Gastrocnemius medialis (tissue), 4 donors: ENCODE results near the gene SUPT4H1. TPM values are rescaled to one million over a fixed set of nuclear protein-coding genes. Genes with fewer than 3 reads are reported as not detected.

Experiments
- ATAC-seq, 2 donors: fragments of 150-250 bp; one replicate each; pipeline ENCODE4 v1.9.1; 2016
- DNase-seq, 2 donors: peaks; one replicate each; pipeline ENCODE4 v3.0.0-alpha.2; 2019
- H3K27ac ChIP-seq, 4 donors: fragments of 200-600 bp; sonication (generic); 1 replicate in 1 of 4; 2 replicates in 3 of 4; pipeline ENCODE4 v1.5.1; 2016 to 2018; ENCODE audit warnings: mild to moderate bottlenecking in 2 of 4, moderate library complexity in 1 of 4
- H3K27me3 ChIP-seq, 3 donors: fragments of 200-600 bp; sonication (generic) in 2 of 3; 1 replicate in 1 of 3; 2 replicates in 2 of 3; pipeline versions ENCODE4 v1.5.1 to v1.6.0; 2016 to 2019; ENCODE audit warnings: mild to moderate bottlenecking in 1 of 3, moderate library complexity in 1 of 3
- H3K36me3 ChIP-seq, 2 donors: fragments of 200-600 bp; sonication (generic) in 1 of 2; one replicate each; pipeline ENCODE4 v1.5.1; 2017 to 2018
- H3K4me1 ChIP-seq, 2 donors: fragments of 200-600 bp; sonication (generic) in 1 of 2; one replicate each; pipeline ENCODE4 v1.5.1; 2016 to 2017; ENCODE audit warnings: mild to moderate bottlenecking in 2 of 2
- H3K4me3 ChIP-seq, 4 donors: fragments of 200-600 bp; sonication (generic) in 3 of 4; 1 replicate in 1 of 4; 2 replicates in 3 of 4; pipeline ENCODE4 v1.5.1; 2016 to 2019; ENCODE audit warnings: mild to moderate bottlenecking in 2 of 4
- H3K9me3 ChIP-seq, 3 donors: fragments of 200-600 bp; sonication (generic) in 2 of 3; 1 replicate in 1 of 3; 2 replicates in 2 of 3; pipeline ENCODE4 v1.5.1; 2016 to 2019
- POLR2A ChIP-seq, 2 donors: fragments of 450-650 bp; IDR thresholded peaks; one replicate each; pipeline ENCODE4 v1.6.1; 2017; ENCODE audit warnings: antibody characterized with exemption in 2 of 2, mild to moderate bottlenecking in 2 of 2, moderate library complexity in 2 of 2
- in situ Hi-C, 4 donors: fragments of 200-750 bp; cut with MboI; loops; one replicate each; pipeline versions ENCODE4 v1.15.0 to v1.8.0; 2017; ENCODE audit warnings: low sequenced_read_pairs in 4 of 4
- intact Hi-C: fragments of 100-400 bp; cut with DNase I; formaldehyde crosslinking; loops from one replicate; pipeline ENCODE4 v1.15.1; 2023; ENCODE audit warnings: low total_unique reads
- total RNA-seq, 4 donors: library from RNA; depleted of rRNA; stranded (reverse); fragments of >200 nt; gene quantifications; one replicate each; pipeline versions ENCODE4 v1.1.0 to v1.2.3, GENCODE V29; 2016
- TF ChIP-seq, protein P1 (sequence below), 5 experiments: fragments of 450-650 bp in 3 of 5; fragments of 200-600 bp in 2 of 5; sonication (generic) in 2 of 5; IDR thresholded peaks in 4 of 5; conservative IDR thresholded peaks in 1 of 5; 1 replicate in 4 of 5; 2 replicates in 1 of 5; pipeline ENCODE4 v1.5.1; 2016 to 2019; ENCODE audit warnings: antibody characterized with exemption in 5 of 5, mild to moderate bottlenecking in 3 of 5, moderate library complexity in 3 of 5

The SUPT4H1 gene
- total RNA-seq, 4 donors from 2014 or later: 39.6 to 49.0 (median 41.1) TPM

DNA sequence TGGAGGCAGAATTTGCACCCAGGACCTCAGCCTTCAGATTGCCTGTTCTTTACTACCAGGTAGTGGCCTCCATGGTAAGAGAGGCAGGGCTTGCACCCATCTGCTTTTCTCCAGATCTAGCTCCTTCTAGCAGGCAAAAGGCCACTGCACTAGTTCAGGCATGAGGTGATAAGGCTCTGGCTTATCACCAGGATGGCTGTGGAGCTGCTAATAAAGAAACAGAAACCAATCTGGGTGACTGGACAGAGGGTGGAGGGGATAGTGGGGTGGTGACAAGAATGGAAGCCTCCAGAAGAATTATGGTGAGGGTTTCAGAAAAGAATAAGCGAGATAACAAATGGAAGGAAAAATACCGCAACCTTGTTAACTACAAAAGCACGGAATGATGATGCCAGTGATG, 15.5 kb upstream of the SUPT4H1 start:
- in situ Hi-C loops: no loop called here
- ATAC-seq (no peak), DNase-seq (no peak)
- Histone ChIP-seq H3K4me1 (no peaks in the 10 kb centered on the region), H3K4me3 (no peak overlapping the region), H3K9me3 (no peaks in the 10 kb centered on the region), H3K27me3 (no peaks in the 10 kb centered on the region), H3K27ac (no peak overlapping the region), H3K36me3 (no peaks in the 10 kb centered on the region)
- TF ChIP-seq, protein P1, sequence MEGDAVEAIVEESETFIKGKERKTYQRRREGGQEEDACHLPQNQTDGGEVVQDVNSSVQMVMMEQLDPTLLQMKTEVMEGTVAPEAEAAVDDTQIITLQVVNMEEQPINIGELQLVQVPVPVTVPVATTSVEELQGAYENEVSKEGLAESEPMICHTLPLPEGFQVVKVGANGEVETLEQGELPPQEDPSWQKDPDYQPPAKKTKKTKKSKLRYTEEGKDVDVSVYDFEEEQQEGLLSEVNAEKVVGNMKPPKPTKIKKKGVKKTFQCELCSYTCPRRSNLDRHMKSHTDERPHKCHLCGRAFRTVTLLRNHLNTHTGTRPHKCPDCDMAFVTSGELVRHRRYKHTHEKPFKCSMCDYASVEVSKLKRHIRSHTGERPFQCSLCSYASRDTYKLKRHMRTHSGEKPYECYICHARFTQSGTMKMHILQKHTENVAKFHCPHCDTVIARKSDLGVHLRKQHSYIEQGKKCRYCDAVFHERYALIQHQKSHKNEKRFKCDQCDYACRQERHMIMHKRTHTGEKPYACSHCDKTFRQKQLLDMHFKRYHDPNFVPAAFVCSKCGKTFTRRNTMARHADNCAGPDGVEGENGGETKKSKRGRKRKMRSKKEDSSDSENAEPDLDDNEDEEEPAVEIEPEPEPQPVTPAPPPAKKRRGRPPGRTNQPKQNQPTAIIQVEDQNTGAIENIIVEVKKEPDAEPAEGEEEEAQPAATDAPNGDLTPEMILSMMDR (IDR thresholded peaks at IDR 0.05 in 4 of 5, conservative IDR thresholded peaks at IDR 0.05 in 1 of 5): no peak
- TF ChIP-seq POLR2A (IDR thresholded peaks at IDR 0.05): no peak
- intact Hi-C loops: no loop called here

DNA sequence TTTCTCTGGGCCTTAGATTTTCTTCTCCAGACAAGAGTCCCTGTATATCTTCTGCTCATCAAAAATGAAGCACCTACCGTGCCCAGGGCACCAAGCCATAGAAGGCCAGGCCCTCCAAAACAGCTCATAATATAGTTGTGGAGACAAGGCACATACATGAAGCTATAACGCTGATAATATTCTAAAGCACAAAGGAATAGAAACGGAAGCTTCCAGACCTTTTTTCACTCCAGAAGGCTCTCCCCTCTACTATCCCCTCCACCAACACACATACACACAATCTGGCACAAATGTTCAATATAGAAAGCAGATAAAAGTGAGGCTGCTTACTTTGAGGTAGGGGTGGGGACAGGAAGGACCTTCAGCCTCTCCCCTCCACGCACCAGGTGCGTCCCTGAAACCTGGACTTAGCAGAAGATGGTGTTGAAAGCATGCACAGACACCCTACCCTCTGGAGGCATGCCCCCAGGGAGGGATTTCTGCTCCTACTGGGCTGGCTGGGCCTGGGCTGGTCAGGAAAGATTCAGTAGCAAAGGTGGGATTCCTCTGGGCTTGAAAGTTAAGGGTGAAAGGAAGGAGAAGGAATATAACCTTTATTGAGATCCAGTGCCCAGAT, 14.1 kb upstream of the SUPT4H1 start:
- Histone ChIP-seq H3K36me3 (no peaks in the 10 kb centered on the region), H3K9me3 (no peaks in the 10 kb centered on the region), H3K27me3 (no peaks in the 10 kb centered on the region), H3K27ac (no peak overlapping the region), H3K4me3 (no peak overlapping the region), H3K4me1 (no peaks in the 10 kb centered on the region)
- DNase-seq (no peak), ATAC-seq (no peak)
- no peak for TF ChIP-seq POLR2A (IDR thresholded peaks at IDR 0.05)
- TF ChIP-seq, protein P1 (IDR thresholded peaks at IDR 0.05 in 4 of 5, conservative IDR thresholded peaks at IDR 0.05 in 1 of 5): no peak
- intact Hi-C loops: no loop called here
- in situ Hi-C loops: no loop called here

DNA sequence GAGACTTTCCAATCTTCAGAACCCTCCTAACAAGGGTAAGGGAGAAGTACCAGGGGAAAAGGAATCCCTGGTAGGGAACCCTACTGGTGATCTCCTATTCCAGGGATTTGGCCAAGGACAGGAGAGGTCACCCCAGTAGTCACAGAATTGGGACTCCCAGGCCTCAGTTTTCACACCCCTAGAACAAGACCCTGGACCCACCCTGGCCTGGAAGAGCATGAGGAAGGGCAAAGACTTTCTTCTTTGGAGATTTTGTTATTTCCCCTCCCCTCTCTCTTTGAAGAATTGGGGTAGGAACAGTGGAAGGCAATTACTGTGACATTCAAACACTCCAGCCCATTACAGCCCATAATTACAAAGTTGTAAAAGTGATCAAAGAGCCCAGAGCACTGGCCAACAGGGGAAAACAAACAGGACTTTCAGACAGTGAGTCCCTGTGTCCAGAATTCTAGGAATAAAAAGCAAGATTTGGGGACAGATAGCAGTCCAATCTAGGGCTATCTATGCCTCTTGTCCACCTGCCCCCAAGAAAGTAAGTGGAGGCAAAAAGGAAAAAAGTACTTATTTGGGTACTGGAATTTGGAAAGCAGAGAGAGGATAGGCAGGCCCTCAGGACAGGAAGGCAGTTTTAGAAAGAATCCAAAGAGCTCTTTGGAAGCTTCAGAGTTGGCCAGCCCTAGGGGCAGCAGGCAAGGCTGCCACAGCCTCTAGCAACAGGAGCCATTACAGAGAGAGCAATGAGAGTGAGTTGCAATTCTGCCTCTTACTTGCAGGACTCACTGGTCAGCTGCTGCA, 13.4 kb upstream of the SUPT4H1 start:
- Histone ChIP-seq H3K9me3 (no peaks in the 10 kb centered on the region), H3K27me3 (no peaks in the 10 kb centered on the region), H3K4me1 (no peaks in the 10 kb centered on the region), H3K36me3 (no peaks in the 10 kb centered on the region), H3K4me3 (no peak overlapping the region), H3K27ac (no peak overlapping the region)
- intact Hi-C loops (no loop called here), in situ Hi-C loops (no loop called here)
- ATAC-seq (no peak), DNase-seq (no peak)
- TF ChIP-seq, protein P1 (IDR thresholded peaks at IDR 0.05 in 4 of 5, conservative IDR thresholded peaks at IDR 0.05 in 1 of 5): no peak
- TF ChIP-seq POLR2A (IDR thresholded peaks at IDR 0.05): no peak

DNA sequence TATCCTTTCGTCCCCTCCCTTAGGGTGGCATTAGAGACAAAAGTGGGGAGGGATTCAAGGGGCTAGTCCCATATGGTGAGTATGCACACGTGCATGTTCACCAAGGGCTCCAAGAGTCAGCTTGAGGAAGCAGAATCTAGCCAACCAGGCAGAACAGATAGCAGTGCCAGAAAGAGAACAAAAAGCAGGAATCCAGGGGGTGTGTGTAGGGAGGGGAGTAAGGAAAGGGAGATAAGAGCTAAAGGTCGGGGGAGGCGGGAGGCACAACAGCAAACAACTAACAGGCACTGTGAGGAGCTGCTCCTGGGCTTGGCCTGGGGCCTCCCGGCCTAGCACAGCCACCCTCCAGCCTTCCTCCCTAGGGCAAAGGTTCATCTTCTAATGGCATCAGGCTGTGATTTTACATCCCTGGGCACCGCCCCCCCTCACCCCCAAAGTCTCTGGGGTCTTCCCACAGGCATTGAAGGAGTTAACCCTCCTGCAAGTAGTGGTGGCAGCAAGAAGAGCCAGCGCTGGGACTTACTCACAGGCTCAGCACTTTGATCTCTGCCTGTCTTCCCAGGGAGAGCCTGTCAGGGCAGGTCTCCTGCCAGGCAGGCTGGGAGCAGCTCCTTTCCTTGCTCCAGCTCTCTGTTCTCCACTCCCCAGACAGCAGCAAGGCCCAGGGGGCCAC, 12.4 kb upstream of the SUPT4H1 start:
- DNase-seq (no peak), ATAC-seq (no peak)
- Histone ChIP-seq H3K9me3 (no peaks in the 10 kb centered on the region), H3K27me3 (no peaks in the 10 kb centered on the region), H3K36me3 (no peaks in the 10 kb centered on the region), H3K4me1 (no peaks in the 10 kb centered on the region), H3K27ac (no peak overlapping the region), H3K4me3 (no peak overlapping the region)
- intact Hi-C loops (no loop called here), in situ Hi-C loops (no loop called here)
- TF ChIP-seq POLR2A (IDR thresholded peaks at IDR 0.05): no peak
- TF ChIP-seq, protein P1 (IDR thresholded peaks at IDR 0.05 in 4 of 5, conservative IDR thresholded peaks at IDR 0.05 in 1 of 5): no peak
